Hepatocyte (in vitro differentiated cells): Measurements from ENCODE around the gene DLG2. TPM values are rescaled to one million over a fixed set of nuclear protein-coding genes. Genes with fewer than 3 reads are reported as not detected.

Experiments
- DNase-seq: peaks from one replicate; pipeline ENCODE4 v3.0.0-alpha.2; 2016; ENCODE audit warnings: low spot score
- H2AFZ ChIP-seq: fragments of 200-600 bp; sonication (generic); 2 replicates; pipeline ENCODE4 v1.6.0; 2016; ENCODE audit warnings: antibody characterized with exemption, mild to moderate bottlenecking
- H3K27ac ChIP-seq: fragments of 200-600 bp; sonication (generic); 2 replicates; pipeline ENCODE4 v1.5.1; 2016; ENCODE audit warnings: mild to moderate bottlenecking
- H3K27me3 ChIP-seq: fragments of 200-600 bp; sonication (generic); 2 replicates; pipeline ENCODE4 v1.6.1; 2016
- H3K36me3 ChIP-seq: fragments of 200-600 bp; sonication (generic); replicated peaks from 2 replicates; pipeline ENCODE4 v1.5.1; 2016; ENCODE audit warnings: low read depth; ENCODE audit not compliant: insufficient read depth
- H3K4me1 ChIP-seq: fragments of 200-600 bp; sonication (generic); 2 replicates; pipeline ENCODE4 v1.5.1; 2016; ENCODE audit warnings: mild to moderate bottlenecking, moderate library complexity; ENCODE audit not compliant: insufficient read depth
- H3K4me2 ChIP-seq: fragments of 200-600 bp; sonication (generic); 2 replicates; pipeline ENCODE4 v1.6.0; 2016
- H3K4me3 ChIP-seq: fragments of 200-600 bp; sonication (generic); 2 replicates; pipeline ENCODE4 v1.5.1; 2016; ENCODE audit warnings: mild to moderate bottlenecking
- H3K79me2 ChIP-seq: fragments of 200-600 bp; sonication (generic); 2 replicates; pipeline ENCODE4 v1.6.0; 2017; ENCODE audit warnings: mild to moderate bottlenecking
- H3K9me2 ChIP-seq: fragments of 200-600 bp; sonication (generic); replicated peaks from 2 replicates; pipeline ENCODE4 v1.6.0; 2017; ENCODE audit warnings: mild to moderate bottlenecking; ENCODE audit not compliant: insufficient read depth
- H3K9me3 ChIP-seq: fragments of 200-600 bp; sonication (generic); 2 replicates; pipeline ENCODE4 v1.5.1; 2016; ENCODE audit warnings: low read depth, mild to moderate bottlenecking
- H4K20me1 ChIP-seq: fragments of 200-600 bp; sonication (generic); 2 replicates; pipeline ENCODE4 v1.6.0; 2016; ENCODE audit warnings: mild to moderate bottlenecking; ENCODE audit not compliant: insufficient read depth, poor library complexity, severe bottlenecking
- CTCF ChIP-seq: fragments of 200-600 bp; sonication (generic); IDR thresholded peaks from 2 replicates; pipeline ENCODE4 v1.5.1; 2016; ENCODE audit warnings: antibody characterized with exemption, mild to moderate bottlenecking; ENCODE audit not compliant: poor library complexity
- EZH2 ChIP-seq: fragments of 200-600 bp; sonication (generic); IDR thresholded peaks from 2 replicates; pipeline ENCODE4 v1.6.1; 2016; ENCODE audit warnings: antibody characterized with exemption, mild to moderate bottlenecking, borderline replicate concordance
- EZH2phosphoT487 ChIP-seq: fragments of 200-600 bp; sonication (generic); IDR thresholded peaks from one replicate; pipeline ENCODE4 v1.6.1; 2018; ENCODE audit warnings: antibody characterized with exemption, mild to moderate bottlenecking, low read depth, moderate library complexity; ENCODE audit not compliant: unreplicated experiment, severe bottlenecking
- WGBS: methylation state at CpG from one replicate; pipeline ENCODE4 v1.1.6; 2016; ENCODE audit warnings: low lambda C conversion rate; ENCODE audit errors: missing lambda C conversion rate; 5-methylcytosine and 5-hydroxymethylcytosine counted together
- polyA plus RNA-seq: library from polyadenylated mRNA; unstranded; fragments of >200 nt; fragmentation: Nextera tagmentation; extraction: Ambion mirVana; gene quantifications from 2 replicates; pipeline ENCODE4 v1.2.1, GENCODE V29; 2016
- total RNA-seq: library from RNA; depleted of rRNA; stranded (reverse); fragments of >200 nt; gene quantifications from 2 replicates; pipeline ENCODE4 v1.2.3, GENCODE V29; 2014

The DLG2 gene
- total and polyA plus RNA-seq, 2 experiments from 2014 or later: 2.6 to 6.8 TPM

GRCh38 chr11:84655712-84656111, 971.4 kb downstream of the DLG2 start:
- H4K20me1 ChIP-seq: no peaks in the 10 kb centered on the region
- no peaks in the 10 kb centered on the region for H3K9me2 ChIP-seq
- H3K4me2 ChIP-seq: no peak overlapping the region
- no peaks in the 10 kb centered on the region for H3K27me3 ChIP-seq
- H3K27ac ChIP-seq: no peak overlapping the region
- no peaks in the 10 kb centered on the region for H3K4me1 ChIP-seq
- TF ChIP-seq EZH2 (no peak), EZH2phosphoT487 (no peak), CTCF (no peak)
- no peaks in the 10 kb centered on the region for H3K79me2 ChIP-seq
- H3K36me3 ChIP-seq: no peaks in the 10 kb centered on the region
- H2AFZ ChIP-seq: no peak overlapping the region
- DNase-seq: no peak
- 91% methylated on average over 1 of the region's 1 CpG for WGBS
- H3K9me3 ChIP-seq: no peaks in the 10 kb centered on the region
- H3K4me3 ChIP-seq: no peak overlapping the region

DNA sequence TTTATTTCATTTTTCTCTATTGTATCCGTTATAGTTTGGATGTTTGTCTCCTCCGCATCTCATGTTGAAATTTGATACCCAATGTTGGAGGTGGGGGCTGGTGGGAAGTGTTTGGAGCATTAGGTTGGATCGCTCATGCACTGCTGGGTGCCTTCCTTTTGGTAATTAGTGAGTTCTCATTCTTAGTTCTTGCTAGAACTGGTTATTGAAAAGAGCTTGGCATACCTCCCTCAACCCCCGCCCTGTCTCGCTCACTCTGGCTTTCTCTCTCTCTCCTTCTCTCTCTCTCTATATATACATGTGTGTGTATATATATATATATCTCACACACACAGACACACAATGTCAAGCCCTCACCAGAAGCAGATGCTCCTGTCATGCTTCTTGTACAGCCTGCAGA, 978.7 kb downstream of the DLG2 start:
- Histone ChIP-seq H3K9me2 (no peaks in the 10 kb centered on the region), H3K4me2 (no peak overlapping the region), H3K79me2 (no peaks in the 10 kb centered on the region), H3K4me1 (no peaks in the 10 kb centered on the region), H3K9me3 (no peaks in the 10 kb centered on the region), H3K27ac (no peak overlapping the region), H2AFZ (no peak overlapping the region), H3K36me3 (no peaks in the 10 kb centered on the region), H4K20me1 (no peaks in the 10 kb centered on the region), H3K4me3 (no peak overlapping the region), H3K27me3 (no peaks in the 10 kb centered on the region)
- WGBS: 55% methylated on average over 5 of the region's 5 CpGs
- no peak for DNase-seq
- TF ChIP-seq EZH2 (no peak), EZH2phosphoT487 (no peak), CTCF (no peak)

GRCh38 chr11:84645988-84646694, 981.0 kb downstream of the DLG2 start:
- TF ChIP-seq CTCF: no peak
- TF ChIP-seq EZH2phosphoT487: no peak
- TF ChIP-seq EZH2: no peak
- DNase-seq: no peak
- Histone ChIP-seq H2AFZ (no peak overlapping the region), H3K27ac (no peak overlapping the region), H3K36me3 (no peaks in the 10 kb centered on the region), H3K4me3 (no peak overlapping the region), H3K9me2 (no peaks in the 10 kb centered on the region), H4K20me1 (no peaks in the 10 kb centered on the region), H3K4me1 (no peaks in the 10 kb centered on the region), H3K9me3 (no peaks in the 10 kb centered on the region), H3K79me2 (no peaks in the 10 kb centered on the region), H3K4me2 (peak overlapping the region; percentile 11), H3K27me3 (no peaks in the 10 kb centered on the region)
- 59% methylated on average over 5 of the region's 5 CpGs for WGBS

GRCh38 chr11:84642500-84642899, 984.6 kb downstream of the DLG2 start:
- no peak for TF ChIP-seq CTCF
- no peak for TF ChIP-seq EZH2phosphoT487
- TF ChIP-seq EZH2: no peak
- no peaks in the 10 kb centered on the region for H3K4me1 ChIP-seq
- H3K9me2 ChIP-seq: no peaks in the 10 kb centered on the region
- H3K4me2 ChIP-seq: no peak overlapping the region
- H2AFZ ChIP-seq: no peak overlapping the region
- H3K79me2 ChIP-seq: no peaks in the 10 kb centered on the region
- no peak for DNase-seq
- no peaks in the 10 kb centered on the region for H4K20me1 ChIP-seq
- no peak overlapping the region for H3K27ac ChIP-seq
- H3K9me3 ChIP-seq: no peaks in the 10 kb centered on the region
- no peaks in the 10 kb centered on the region for H3K27me3 ChIP-seq
- no peak overlapping the region for H3K4me3 ChIP-seq
- H3K36me3 ChIP-seq: no peaks in the 10 kb centered on the region
